Cardiac septum (tissue), 1 donor: ENCODE data around the gene SNX13. TPM values are rescaled to one million over a fixed set of nuclear protein-coding genes. Genes with fewer than 3 reads are reported as not detected.
"Not testable (repeated sequence)": the region's sequence is repeated elsewhere in the genome, so short reads cannot be mapped to it uniquely, and the experiment has no call there.

ENCODE experiments used
- DNase-seq: peaks from one replicate; pipeline ENCODE4 v3.0.0-alpha.2; 2020; ENCODE audit warnings: low spot score
- intact Hi-C: fragments of 100-400 bp; cut with DNase I; formaldehyde crosslinking; loops from one replicate; pipeline ENCODE4 v1.14.0; 2022
- total RNA-seq: library from RNA; stranded (reverse); fragmentation: NEBNext Ultra II Directional; extraction: Animal tissue kit (Norgen Biotek cat#: 25700); gene quantifications from one replicate; pipeline ENCODE4 v1.2.1, GENCODE V29; 2021
- donor health status: DM: no; HTN: no; CAD: no.

Gene SNX13
- total RNA-seq, 1 donor from 2014 or later, result 48.8 TPM

DNA sequence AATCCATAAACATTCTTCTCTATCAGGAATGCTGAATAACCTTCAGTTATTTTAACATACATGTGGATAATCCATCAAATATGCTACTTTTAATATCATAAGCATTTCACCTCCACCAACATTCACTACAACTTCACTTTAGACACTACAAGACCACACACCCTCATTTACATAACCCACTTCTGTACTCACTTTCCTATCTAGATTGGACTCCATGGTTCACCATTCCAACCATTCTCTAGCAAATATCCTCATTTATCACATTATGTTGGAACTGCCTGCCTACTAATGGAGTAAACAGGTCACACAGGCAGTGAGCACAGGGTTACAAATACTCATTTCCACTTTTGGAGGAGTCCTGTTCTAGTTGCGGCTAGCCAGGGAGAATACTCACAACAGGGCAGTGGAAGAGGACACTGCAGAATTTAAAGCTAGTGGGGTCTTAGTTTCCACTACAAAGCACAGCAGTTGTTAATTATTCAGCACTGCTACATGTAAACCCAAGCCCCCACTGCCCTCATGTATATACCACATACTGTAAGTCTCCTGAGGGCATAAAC lies 18.4 kb downstream of the SNX13 start:
- no peak for DNase-seq
- intact Hi-C loops, result no loop called here

DNA sequence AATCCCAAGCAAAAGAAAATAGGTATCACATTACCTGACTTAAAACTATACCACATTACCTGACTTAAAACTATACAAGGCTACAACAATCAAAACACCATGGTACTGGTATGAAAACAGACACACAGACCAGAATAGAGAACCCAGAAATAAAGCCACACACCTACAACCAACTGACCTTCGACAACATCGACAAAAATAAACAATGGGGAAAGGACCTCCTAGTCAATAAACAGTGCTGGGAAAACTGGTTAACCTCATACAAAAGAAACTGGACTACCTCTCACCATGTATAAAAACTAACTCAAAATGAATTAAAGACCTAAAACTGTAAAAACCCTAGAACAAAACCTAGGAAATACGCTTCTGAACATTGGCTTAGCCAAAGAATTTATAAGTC lies 22.5 kb downstream of the SNX13 start:
- DNase-seq, result no peak
- intact Hi-C loops, result no loop called here

DNA sequence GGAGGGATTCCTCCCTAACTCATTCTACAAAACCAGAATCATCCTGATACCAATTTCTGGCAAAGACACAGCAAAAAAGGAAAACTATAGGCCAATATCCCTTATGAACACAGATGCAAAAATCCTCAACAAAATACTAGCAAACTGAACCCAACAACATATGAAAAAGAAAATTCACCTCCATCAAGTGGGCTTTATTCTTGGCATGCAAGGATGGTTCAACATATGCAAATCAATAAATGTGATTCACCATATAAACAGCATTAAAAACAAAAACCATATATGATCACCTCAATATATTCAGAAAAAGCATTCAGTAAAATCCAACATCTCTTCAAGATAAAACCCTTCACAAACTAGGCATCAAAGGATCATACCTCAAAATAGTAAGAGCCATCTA lies 23.5 kb downstream of the SNX13 start:
- intact Hi-C loops, result no loop called here
- no peak for DNase-seq

DNA sequence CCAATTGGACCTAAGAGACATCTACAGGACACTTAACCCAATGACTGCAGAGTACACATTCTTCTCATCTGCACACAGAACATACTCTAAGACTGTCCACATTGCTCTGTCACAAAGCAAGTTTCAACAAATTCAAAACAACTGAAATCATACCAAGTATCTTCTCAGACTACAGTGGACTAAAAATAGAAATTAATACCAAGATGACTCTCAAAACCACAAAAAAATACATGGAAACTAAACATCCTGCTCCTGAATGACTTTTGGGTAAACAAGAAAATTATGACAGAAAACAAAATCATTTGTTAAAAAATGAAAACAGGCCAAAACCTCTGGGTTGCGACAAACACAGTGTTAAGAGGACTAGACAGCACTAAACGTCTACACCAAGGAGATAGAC lies 24.5 kb downstream of the SNX13 start:
- intact Hi-C loops, result no loop called here
- DNase-seq, result no peak

DNA sequence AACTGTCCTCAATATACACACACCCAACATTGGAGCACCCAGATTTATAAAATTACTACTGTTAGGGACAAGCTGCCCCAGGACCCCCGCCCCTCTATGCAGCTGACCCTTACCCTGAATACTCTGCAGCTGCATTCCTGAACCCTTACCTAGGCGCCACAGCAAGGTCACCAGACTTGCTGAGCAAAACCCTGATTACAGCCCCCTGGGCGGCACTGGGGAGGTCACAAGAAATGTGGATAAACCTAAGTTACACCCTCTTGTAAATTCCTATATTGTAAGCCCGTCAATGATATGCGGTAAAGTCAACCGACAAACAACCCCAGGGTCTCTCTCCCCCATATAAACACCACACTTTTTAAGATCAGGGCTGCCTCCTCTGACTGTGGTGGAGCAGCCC lies 25.1 kb downstream of the SNX13 start:
- intact Hi-C loops, result no loop called here
- DNase-seq, result no peak

DNA sequence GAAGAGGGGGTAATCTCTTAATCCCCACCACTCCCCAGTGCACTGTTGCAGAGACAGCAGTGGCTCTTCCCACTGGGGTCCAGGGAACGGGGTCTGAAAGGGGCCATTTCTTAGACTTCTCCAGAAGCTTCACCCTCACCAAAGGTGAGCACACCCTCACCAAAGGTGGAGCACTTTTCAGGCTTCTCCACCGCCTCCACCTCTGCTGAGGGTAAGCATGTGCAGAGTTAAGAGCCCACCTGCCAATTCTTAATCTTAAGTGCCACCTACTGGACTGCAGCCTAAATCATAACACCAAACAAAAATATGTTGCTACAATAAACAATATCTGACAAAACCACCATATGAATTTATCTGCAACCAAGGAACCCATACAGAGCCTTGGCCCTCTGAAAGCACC lies 27.0 kb downstream of the SNX13 start:
- intact Hi-C loops, result no loop called here
- no peak for DNase-seq

DNA sequence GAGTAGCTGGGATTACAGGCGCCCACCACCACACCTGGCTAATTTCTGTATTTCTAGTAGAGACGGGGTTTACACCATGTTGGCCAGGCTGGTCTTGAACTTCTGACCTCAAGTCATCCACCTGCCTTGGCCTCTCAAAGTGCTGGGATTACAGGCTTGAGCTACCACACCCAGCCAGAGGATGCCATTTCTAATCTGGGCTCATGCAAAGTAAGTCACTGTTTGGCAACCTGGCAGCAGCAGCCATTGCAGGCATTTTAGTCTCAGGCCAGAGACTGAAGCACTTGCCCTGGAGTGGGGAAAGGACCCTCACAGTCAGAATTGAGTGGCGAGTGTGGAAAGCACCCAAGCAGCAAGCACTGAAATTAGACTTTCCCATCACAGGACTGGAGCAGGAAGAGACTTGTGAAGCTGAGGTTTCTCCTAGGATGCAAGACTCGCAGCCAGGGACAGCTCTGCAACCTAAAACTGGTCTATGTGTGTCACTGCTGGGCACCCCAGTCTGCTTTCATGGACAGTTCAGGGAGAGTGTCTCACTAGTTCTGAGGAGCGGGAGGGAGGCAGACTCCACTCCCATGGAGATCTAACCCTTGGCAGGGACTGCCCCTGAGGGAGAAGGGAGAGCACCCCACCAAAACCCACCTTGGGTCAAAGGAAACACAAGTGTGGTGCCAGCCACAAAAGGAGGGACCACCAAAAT lies 27.6 kb downstream of the SNX13 start:
- intact Hi-C loops, result no loop called here
- no peak for DNase-seq

DNA sequence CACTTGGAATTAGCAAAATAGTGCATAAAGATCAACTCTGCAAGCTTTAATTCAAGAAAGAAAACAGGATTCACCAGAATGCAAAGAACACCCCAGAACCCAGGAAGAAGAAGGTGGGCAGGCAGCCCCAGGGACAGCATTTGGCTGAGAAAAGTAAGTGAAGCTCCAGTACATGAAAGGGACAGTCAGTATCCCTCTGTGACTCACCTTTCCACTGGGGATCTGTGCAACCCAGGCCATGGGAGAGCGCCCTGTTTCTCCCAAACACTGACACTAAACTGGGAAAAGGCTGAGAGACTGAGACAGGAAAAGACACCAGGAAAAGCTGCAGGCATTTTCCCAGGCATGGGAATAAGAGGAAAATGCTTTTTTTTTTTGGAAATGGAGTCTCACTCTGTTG lies 28.2 kb downstream of the SNX13 start:
- DNase-seq, result no peak
- intact Hi-C loops, result no loop called here

DNA sequence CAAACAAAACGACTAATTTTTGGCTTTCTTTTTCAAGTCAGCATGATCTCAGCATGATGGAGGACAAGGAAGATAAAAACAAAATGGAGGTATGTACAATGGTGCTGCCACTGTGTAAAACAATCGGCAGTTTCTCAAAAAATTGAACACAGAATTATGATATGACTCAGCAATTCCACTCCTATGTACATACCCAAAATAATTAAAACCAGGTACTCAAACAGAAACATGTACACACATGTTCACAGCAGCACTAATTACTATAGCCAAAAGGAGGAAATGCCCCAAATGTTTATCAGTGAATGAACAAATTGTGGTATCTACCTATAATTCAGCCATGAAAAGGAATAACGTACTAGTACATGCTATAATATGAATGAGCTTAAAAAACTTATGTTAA lies 29.9 kb downstream of the SNX13 start:
- intact Hi-C loops, result no loop called here

DNA sequence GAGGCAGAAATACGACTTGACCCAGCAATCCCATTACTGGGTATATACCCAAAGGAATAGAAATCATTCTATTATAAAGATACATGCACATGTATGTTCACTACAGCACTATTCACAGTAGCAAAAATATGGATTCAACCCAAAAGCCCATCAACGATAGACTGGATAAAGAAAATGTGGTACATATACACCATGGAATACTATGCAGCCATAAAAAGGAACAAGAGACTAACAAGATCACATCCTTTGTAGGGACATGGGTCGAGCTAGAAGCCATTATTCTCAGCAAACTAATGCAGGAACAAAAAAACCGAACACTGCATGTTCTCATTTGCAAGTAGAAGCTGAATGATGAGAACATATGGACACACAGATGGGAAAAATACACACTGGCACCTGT lies 31.0 kb downstream of the SNX13 start:
- DNase-seq, intact Hi-C loops: not testable (repeated sequence)

More for the DNA sequence above, 29.9 kb downstream of the SNX13 start:
- DNase-seq, result no peak

DNA sequence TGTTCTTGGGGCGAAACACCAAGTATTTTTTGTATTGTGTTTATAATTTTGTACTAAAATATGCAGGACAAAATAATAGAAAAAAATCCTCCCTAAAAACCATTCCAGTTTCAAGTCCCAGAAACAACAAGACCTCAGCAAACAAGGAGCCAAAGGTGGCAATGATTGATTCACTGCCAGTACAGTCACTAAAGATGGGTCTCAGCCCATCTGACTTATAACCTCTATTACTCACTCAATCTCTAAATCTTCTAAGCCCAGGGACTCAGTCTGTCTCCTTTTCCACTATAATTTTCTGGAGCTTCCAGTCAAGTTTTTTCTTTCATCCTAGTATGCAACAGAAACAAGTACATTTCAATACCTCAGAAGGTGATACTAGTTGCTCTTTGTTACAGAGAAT lies 33.3 kb downstream of the SNX13 start:
- intact Hi-C loops, result no loop called here

DNA sequence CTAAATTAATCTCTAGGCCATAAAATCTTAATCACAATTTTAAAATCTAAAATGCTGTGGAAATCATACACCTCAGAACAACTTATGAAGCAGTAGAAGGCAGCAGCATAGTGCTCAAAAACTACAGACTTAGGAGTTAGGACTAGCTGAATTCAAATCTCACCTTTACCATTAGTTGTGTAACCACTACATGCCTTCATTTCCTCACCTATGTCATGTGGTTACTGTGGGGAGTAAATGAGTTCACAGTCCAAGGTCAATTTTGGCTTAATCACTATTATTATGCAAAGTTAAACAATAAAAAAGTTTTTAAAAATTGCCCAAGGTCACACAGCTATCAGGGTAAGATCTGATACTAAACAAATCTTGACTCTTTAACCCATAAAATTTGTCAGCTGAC lies 37.0 kb downstream of the SNX13 start:
- intact Hi-C loops, result no loop called here
- no peak for DNase-seq

More for the DNA sequence above, 33.3 kb downstream of the SNX13 start:
- no peak for DNase-seq

DNA sequence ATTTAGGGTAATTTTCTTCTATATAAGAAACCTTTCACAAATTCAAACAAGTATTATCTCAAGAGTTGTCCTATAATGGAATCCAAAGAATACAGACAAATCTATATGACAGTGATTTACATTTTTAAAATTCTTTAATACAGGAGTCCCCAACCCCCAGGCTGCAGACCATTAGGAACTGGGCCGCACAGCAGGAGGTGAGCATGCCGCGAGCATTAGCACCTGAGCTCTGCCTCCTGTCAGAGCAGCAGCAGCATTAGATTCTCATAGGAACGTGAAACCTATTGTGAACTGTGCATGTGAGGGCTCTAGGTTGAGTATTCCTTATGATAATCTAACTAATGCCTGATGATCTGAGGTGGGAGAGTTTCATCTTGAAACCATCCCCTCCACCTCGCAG lies 37.7 kb downstream of the SNX13 start:
- intact Hi-C loops, result no loop called here
- DNase-seq, result no peak

DNA sequence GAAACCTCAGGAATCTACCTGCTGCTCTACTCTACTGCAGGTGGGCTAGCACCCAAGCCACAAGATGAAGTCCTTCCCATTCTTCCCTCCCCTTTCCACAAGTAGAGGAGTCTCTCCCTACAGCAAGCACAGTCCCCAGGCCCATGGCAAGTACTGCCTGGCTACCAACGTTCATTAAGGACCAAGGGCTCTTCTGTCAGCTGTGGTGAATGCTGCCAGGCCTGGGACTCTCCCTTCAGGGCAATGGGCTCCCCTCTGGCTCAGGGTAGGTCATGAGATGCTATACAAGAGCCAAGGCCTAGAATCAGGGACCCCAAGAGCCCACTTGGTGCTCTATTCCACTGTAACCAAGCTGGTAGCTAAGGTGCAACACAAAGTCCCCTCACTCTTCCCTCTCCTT lies 39.8 kb downstream of the SNX13 start:
- intact Hi-C loops, result no loop called here
- no peak for DNase-seq

DNA sequence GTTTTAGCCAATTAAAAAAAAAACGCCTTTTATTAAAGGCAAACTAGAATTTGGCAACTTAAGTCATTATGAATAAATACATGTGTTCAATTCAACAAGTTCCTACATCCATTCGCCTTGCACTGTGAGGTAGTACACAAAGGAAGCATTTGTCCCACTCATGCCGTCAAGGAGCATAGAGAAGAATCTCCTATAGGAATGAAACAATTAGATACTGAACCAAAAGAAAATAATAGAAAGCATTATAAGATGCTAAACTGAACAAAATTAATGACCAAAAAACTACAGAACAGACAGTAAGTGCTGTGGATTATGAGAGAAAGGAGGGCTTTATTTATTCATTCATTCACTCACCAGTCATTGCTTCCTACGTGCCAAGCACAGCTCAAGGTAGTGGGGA lies 42.2 kb downstream of the SNX13 start:
- intact Hi-C loops, result no loop called here
- DNase-seq, result no peak

DNA sequence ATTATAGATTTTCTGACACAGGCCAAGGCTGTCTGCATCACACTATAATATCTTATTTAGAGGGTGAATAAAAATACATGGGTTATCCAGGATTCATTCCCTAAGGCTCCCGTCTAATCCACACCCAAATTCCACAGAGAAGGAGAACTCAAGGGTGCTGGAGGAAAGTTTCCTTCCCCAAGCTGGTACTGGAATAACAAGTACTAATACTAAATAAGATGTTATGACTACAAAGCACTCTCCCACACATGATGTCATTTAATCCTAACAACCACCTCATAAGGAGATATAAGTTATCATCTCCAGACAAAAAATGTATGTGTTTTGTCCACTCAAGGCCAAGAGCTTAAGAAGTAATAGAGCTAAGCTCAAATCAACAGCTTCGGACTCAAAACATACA lies 53.0 kb downstream of the SNX13 start:
- intact Hi-C loops, result no loop called here
- DNase-seq, result no peak

DNA sequence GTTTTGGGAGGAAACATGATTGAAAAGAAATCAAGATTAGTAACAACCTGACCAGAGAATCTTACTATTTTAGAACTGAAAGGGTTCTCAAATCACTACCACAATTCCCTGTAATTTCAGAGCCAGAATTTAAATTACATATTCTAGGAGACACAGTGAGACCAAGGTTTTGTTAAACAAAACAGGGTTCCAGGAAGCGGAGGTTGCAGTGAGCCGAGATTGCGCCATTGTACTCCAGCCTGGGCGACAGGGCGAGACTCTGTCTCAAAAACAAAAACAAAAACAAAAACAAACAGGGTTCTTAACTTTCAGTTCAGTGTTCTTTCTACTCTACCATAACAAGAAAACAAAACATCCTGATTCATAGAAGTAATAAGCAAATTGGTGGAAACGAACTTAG lies 57.6 kb downstream of the SNX13 start:
- DNase-seq, result no peak
- intact Hi-C loops, result no loop called here

DNA sequence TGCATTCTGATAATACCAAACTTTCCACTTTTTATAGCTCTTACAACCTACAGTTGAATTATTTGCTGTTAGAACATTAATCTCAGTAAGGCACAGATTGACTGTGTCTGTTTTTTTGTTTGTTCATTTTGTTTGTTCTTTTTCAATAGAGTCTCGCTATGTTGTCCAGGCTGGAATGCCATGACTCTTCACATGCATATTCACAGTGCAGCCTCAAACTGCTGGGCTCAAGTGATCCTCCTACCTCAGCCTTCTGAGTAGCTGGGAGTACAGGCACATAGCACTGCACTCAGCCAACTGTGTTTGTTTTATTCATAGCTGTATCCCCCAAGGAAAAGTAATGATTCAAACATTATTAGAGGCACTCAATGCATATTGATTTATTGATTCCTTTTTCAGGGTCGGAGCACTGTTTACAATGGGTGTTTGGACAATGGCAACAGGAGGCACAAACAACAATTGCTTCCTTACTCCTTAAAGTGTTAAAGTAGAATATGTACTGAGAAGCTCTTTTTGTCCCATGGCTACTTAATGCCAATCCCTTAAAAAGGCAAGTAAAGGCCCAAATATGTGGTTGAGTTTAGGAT lies 61.1 kb downstream of the SNX13 start:
- intact Hi-C loops, result no loop called here

DNA sequence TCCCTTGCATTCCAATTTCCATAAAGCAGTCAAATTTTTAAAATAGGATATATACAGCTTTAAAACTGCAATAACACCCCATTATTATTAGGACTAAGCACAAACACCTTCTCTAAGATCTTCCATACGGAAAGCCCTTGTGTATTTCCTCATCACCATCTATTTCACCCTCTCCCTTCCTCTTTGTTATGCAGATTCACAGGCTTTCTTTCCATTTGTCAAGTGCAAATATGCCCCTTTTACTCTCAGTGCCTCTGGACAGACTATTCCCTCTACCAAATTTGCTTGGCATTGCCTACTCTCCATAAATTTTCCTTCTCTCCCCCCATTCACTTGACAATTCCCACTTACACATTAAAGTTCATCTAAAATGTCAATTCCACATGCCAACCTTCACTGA lies 61.7 kb downstream of the SNX13 start:
- no peak for DNase-seq
- intact Hi-C loops, result no loop called here

More for the DNA sequence above, 61.1 kb downstream of the SNX13 start:
- no peak for DNase-seq

DNA sequence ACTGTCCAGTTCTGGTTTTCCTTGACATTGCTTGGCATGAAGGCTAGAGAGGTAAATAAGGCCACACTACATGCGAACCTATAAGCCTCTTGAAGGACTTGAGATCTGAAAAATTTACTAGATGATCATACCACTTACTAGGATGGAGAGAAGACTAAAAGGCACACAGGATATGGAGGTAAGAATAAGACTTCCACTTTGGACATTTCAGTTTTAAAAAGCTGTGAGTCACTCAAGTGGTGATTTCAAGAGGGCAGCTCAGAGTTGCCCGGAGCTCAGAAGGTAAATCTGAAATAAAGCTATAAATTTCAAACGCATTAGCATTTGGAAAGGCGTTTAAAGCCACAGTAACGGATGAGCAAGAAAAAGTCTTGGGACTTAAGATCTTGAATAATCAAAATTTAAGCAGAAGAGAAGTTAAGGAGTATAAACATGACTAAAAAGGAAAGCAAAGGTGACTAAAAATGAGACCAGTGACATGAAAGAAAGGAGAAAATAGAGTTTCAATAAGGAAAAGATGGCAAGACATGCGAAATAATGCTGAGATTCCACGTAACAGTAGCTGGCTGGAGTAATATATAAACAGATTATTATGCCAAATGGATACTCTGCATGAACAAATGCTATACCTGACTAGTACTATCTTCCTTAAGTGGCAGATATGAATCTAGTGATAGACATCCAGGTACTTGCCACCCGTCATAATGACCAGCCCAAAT lies 68.3 kb downstream of the SNX13 start:
- intact Hi-C loops, result no loop called here
- no peak for DNase-seq

DNA sequence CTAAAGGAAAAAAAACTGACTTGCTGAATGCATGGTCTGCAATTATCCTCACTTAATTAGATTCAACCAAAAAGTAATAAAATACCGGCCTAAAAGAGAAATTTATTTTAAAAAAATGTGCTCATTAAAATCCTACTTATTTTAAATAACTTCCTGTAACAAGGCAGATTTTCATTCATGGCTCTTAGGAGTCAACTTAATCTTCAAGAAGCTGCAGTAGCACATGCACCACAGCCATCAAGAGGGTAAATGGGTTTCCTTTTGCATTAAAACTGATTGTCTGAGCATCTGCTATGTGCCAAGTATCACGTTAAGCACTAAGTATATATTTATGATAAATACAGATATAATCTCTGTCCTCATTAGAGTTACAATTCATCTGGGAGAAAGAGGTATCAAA lies 69.9 kb downstream of the SNX13 start:
- intact Hi-C loops, result no loop called here
- DNase-seq, result no peak
